22Rv1 (cell line): Measurements from ENCODE around the gene PRRG1.
"Not testable (repeated sequence)": the region's sequence is repeated elsewhere in the genome, so short reads cannot be mapped to it uniquely, and the experiment has no call there.

Source experiments
- ZFX ChIP-seq: fragments of 450-650 bp; IDR thresholded peaks from 2 replicates; pipeline ENCODE4 v1.6.1; 2017; ENCODE audit warnings: antibody characterized with exemption, borderline replicate concordance
- TF ChIP-seq, protein P1 (sequence below): fragments of 450-650 bp; IDR thresholded peaks from 2 replicates; pipeline ENCODE4 v1.5.1; 2017; ENCODE audit warnings: mild to moderate bottlenecking

DNA sequence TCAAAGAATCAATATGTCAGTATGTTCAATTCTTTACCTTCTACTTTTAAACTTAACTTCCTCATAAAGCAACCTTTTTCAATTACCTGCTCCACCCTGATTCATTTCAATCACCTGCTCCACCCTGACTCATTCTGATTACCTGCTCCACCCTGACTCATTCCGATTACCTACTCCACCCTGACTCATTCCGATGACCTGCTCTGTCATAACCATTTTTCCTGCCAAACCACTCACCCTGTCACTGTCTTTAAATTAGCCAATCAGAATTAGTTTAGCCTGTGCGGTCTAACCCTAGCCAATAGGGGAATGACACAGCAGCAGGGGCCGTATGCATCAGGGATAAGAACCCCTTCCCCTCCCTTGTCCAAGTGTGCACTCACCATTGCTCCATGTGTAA is 135.2 kb downstream of the PRRG1 start:
- TF ChIP-seq, protein P1, sequence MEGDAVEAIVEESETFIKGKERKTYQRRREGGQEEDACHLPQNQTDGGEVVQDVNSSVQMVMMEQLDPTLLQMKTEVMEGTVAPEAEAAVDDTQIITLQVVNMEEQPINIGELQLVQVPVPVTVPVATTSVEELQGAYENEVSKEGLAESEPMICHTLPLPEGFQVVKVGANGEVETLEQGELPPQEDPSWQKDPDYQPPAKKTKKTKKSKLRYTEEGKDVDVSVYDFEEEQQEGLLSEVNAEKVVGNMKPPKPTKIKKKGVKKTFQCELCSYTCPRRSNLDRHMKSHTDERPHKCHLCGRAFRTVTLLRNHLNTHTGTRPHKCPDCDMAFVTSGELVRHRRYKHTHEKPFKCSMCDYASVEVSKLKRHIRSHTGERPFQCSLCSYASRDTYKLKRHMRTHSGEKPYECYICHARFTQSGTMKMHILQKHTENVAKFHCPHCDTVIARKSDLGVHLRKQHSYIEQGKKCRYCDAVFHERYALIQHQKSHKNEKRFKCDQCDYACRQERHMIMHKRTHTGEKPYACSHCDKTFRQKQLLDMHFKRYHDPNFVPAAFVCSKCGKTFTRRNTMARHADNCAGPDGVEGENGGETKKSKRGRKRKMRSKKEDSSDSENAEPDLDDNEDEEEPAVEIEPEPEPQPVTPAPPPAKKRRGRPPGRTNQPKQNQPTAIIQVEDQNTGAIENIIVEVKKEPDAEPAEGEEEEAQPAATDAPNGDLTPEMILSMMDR = not testable (repeated sequence)
- not testable (repeated sequence) for TF ChIP-seq ZFX
